Liver (tissue), 9 donors: Measurements from ENCODE around the gene KRT71. TPM values are rescaled to one million over a fixed set of nuclear protein-coding genes. Genes with fewer than 3 reads are reported as not detected.

Experiments used
- DNase-seq: peaks from one replicate; pipeline ENCODE4 v3.0.0-alpha.2; 2017; ENCODE audit warnings: low spot score
- H3K27ac ChIP-seq, 2 donors: one replicate each; pipeline ENCODE4 v1.7.0; 2013; ENCODE audit warnings: inconsistent platforms in 2 of 2, low read length in 2 of 2, control low read depth in 1 of 2, low read depth in 1 of 2, mild to moderate bottlenecking in 1 of 2
- H3K27me3 ChIP-seq, 4 donors: one replicate each; pipeline versions ENCODE4 v1.6.1 to v1.7.0; 2013; ENCODE audit warnings: low read length in 3 of 4, inconsistent platforms in 1 of 4, mild to moderate bottlenecking in 1 of 4, moderate library complexity in 1 of 4; ENCODE audit not compliant: control insufficient read depth in 4 of 4, insufficient read depth in 4 of 4
- H3K36me3 ChIP-seq, 4 donors: one replicate each; pipeline versions ENCODE4 v1.6.1 to v1.7.0; 2013; ENCODE audit warnings: low read length in 3 of 4, mild to moderate bottlenecking in 3 of 4, low read depth in 1 of 4, moderate library complexity in 1 of 4; ENCODE audit not compliant: control insufficient read depth in 4 of 4, insufficient read depth in 3 of 4
- H3K4me1 ChIP-seq, 4 donors: one replicate each; pipeline versions ENCODE4 v1.6.1 to v1.7.0; 2013; ENCODE audit warnings: low read length in 3 of 4, mild to moderate bottlenecking in 3 of 4, moderate library complexity in 1 of 4; ENCODE audit not compliant: control insufficient read depth in 4 of 4, insufficient read depth in 4 of 4
- H3K4me3 ChIP-seq, 3 donors: one replicate each; pipeline versions ENCODE4 v1.6.1 to v1.7.0; 2013; ENCODE audit warnings: low read length in 3 of 3, control low read depth in 1 of 3, low read depth in 1 of 3, mild to moderate bottlenecking in 1 of 3
- H3K9ac ChIP-seq, 2 donors: one replicate each; pipeline ENCODE4 v1.7.0; 2013; ENCODE audit warnings: low read length in 2 of 2, mild to moderate bottlenecking in 2 of 2, moderate library complexity in 2 of 2, control low read depth in 1 of 2, low read depth in 1 of 2
- H3K9me3 ChIP-seq, 4 donors: one replicate each; pipeline versions ENCODE4 v1.6.1 to v1.7.0; 2013; ENCODE audit warnings: low read length in 3 of 4; ENCODE audit not compliant: control insufficient read depth in 4 of 4
- ATF3 ChIP-seq: IDR thresholded peaks from 2 replicates; pipeline ENCODE4 v1.6.1; 2016; ENCODE audit warnings: antibody characterized with exemption
- EGR1 ChIP-seq, 2 donors: IDR thresholded peaks; 2 replicates each; pipeline ENCODE4 v1.6.1; 2016 to 2018; ENCODE audit warnings: antibody characterized with exemption in 2 of 2, low read depth in 2 of 2
- FOXA1 ChIP-seq: IDR thresholded peaks from 2 replicates; pipeline ENCODE4 v1.6.1; 2016; ENCODE audit warnings: antibody characterized with exemption
- FOXA2 ChIP-seq: IDR thresholded peaks from 2 replicates; pipeline ENCODE4 v1.6.1; 2016; ENCODE audit warnings: antibody characterized with exemption
- HNF4G ChIP-seq: IDR thresholded peaks from 2 replicates; pipeline ENCODE4 v1.6.1; 2016; ENCODE audit warnings: antibody characterized with exemption
- JUND ChIP-seq, 2 donors: IDR thresholded peaks; 2 replicates each; pipeline ENCODE4 v1.6.1; 2016; ENCODE audit warnings: antibody characterized with exemption in 2 of 2
- MAX ChIP-seq: IDR thresholded peaks from 2 replicates; pipeline ENCODE4 v1.6.1; 2016; ENCODE audit warnings: antibody characterized with exemption
- NR2F2 ChIP-seq: IDR thresholded peaks from 2 replicates; pipeline ENCODE4 v1.6.1; 2016; ENCODE audit warnings: antibody characterized with exemption
- REST ChIP-seq: IDR thresholded peaks from 2 replicates; pipeline ENCODE4 v1.6.1; 2016; ENCODE audit warnings: antibody characterized with exemption, mild to moderate bottlenecking
- RXRA ChIP-seq, 2 donors: IDR thresholded peaks; 2 replicates each; pipeline ENCODE4 v1.6.1; 2017 to 2018; ENCODE audit warnings: antibody characterized with exemption in 2 of 2, mild to moderate bottlenecking in 1 of 2
- SP1 ChIP-seq: IDR thresholded peaks from 2 replicates; pipeline ENCODE4 v1.6.1; 2018; ENCODE audit warnings: antibody characterized with exemption, mild to moderate bottlenecking
- TAF1 ChIP-seq: conservative IDR thresholded peaks from 2 replicates; pipeline ENCODE4 v1.6.1; 2016; ENCODE audit warnings: antibody characterized with exemption, mild to moderate bottlenecking
- ZBTB33 ChIP-seq: IDR thresholded peaks from 2 replicates; pipeline ENCODE4 v1.6.1; 2016; ENCODE audit warnings: antibody characterized with exemption
- WGBS: extraction: QIAGEN DNeasy Blood & Tissue Kit; methylation state at CpG from one replicate; pipeline ENCODE4 v1.1.7; 2013; 5-methylcytosine and 5-hydroxymethylcytosine counted together
- polyA plus RNA-seq, 2 donors: library from polyadenylated mRNA; stranded (reverse) in 1 of 2; unstranded in 1 of 2; fragments of 200-250 nt in 1 of 2; fragments of >200 nt in 1 of 2; fragmentation: Nextera tagmentation in 1 of 2; extraction: Ambion mirVana in 1 of 2; gene quantifications; one replicate each; pipeline versions ENCODE4 v1.2.1 to v1.2.3, GENCODE V29; 2013 to 2015
- total RNA-seq, 2 donors: library from RNA; depleted of rRNA; stranded (reverse); fragments of >200 nt; gene quantifications; one replicate each; pipeline ENCODE4 v1.2.3, GENCODE V29; 2014
- donor health status: healthy.
- donor health status: healthy.
- donor health status: healthy.
- donor health status: healthy.
- donor health status: healthy.

KRT71 gene
- total and polyA plus RNA-seq, 4 donors: not detected

- Histone ChIP-seq H3K36me3 (no peaks in the 10 kb centered on the region), H3K9ac (no peak overlapping the region), H3K9me3 (no peaks in the 10 kb centered on the region), H3K27me3 (no peaks in the 10 kb centered on the region), H3K27ac (no peak overlapping the region), H3K4me3 (no peak overlapping the region), H3K4me1 (no peaks in the 10 kb centered on the region)
- DNase-seq: no peak
- TF ChIP-seq JUND (IDR thresholded peaks at IDR 0.05): no peak
- no peak for TF ChIP-seq MAX
- no peak for TF ChIP-seq RXRA (IDR thresholded peaks at IDR 0.05)
- no peak for TF ChIP-seq FOXA1
- TF ChIP-seq TAF1: no peak
- TF ChIP-seq FOXA2: no peak
- TF ChIP-seq REST: no peak
- no peak for TF ChIP-seq ATF3
- no peak for TF ChIP-seq HNF4G
- no peak for TF ChIP-seq SP1
- TF ChIP-seq ZBTB33: no peak
- 75% methylated on average over 2 of the region's 2 CpGs for WGBS
These were observed 22.6 kb downstream of the KRT71 start for GRCh38 chr12:52530366-52530765.

- Histone ChIP-seq H3K9ac (no peak overlapping the region), H3K36me3 (no peaks in the 10 kb centered on the region), H3K27me3 (no peaks in the 10 kb centered on the region), H3K4me3 (no peak overlapping the region), H3K4me1 (no peaks in the 10 kb centered on the region), H3K9me3 (no peaks in the 10 kb centered on the region), H3K27ac (no peak overlapping the region)
- 93% methylated on average over 9 of the region's 9 CpGs for WGBS
- TF ChIP-seq FOXA1: no peak
- no peak for TF ChIP-seq ATF3
- no peak for TF ChIP-seq NR2F2
- TF ChIP-seq SP1: no peak
- no peak for TF ChIP-seq JUND (IDR thresholded peaks at IDR 0.05)
- TF ChIP-seq RXRA (IDR thresholded peaks at IDR 0.05): no peak
- TF ChIP-seq EGR1 (IDR thresholded peaks at IDR 0.05; ENCODE audit: low read depth in 2 of 2): no peak
- TF ChIP-seq TAF1: no peak
- TF ChIP-seq REST: no peak
- no peak for DNase-seq
These were observed 23.1 kb downstream of the KRT71 start for GRCh38 chr12:52529846-52530245.
